SHP77 treated with DMSO at 0.1 percent for 48 hours (cell line): ENCODE measurements around the gene AKAP17A.
"Not testable (repeated sequence)": the region's sequence is repeated elsewhere in the genome, so short reads cannot be mapped to it uniquely, and the experiment has no call there.

ENCODE experiments used
- DNase-seq: peaks from one replicate; lab custom pipeline; 2025; lab: John Stamatoyannopoulos, UW

AKAP17A gene

GRCh38 chrX:1591102-1591862, at the start of gene AKAP17A:
AKAP17A (plus strand) TSS chrX:1591604; CDS start chrX:1593463, 1,859 bp downstream.
- DNase-seq, result peak; percentile 21

- DNase-seq, result no peak
Measured at GRCh38 chrX:1542994-1543725, 48.2 kb upstream of the AKAP17A start.

GRCh38 chrX:1545776-1546408, 45.5 kb upstream of the AKAP17A start:
- no peak for DNase-seq

GRCh38 chrX:1546691-1547251, 44.6 kb upstream of the AKAP17A start:
- DNase-seq, result no peak

- DNase-seq, result no peak
Measured at GRCh38 chrX:1551959-1552546, 39.4 kb upstream of the AKAP17A start.

- DNase-seq, result no peak
Measured at GRCh38 chrX:1554469-1555210, 36.8 kb upstream of the AKAP17A start.

GRCh38 chrX:1555370-1555769, 36.0 kb upstream of the AKAP17A start:
- DNase-seq, result no peak

GRCh38 chrX:1557442-1557841, 34.0 kb upstream of the AKAP17A start:
- not testable (repeated sequence) for DNase-seq

- no peak for DNase-seq
Measured at GRCh38 chrX:1558761-1559468, 32.5 kb upstream of the AKAP17A start.

- no peak for DNase-seq
Measured at GRCh38 chrX:1561164-1561563, 30.2 kb upstream of the AKAP17A start.

GRCh38 chrX:1564077-1564476, 27.3 kb upstream of the AKAP17A start:
- DNase-seq, result not testable (repeated sequence)

GRCh38 chrX:1564750-1565683, 26.4 kb upstream of the AKAP17A start:
- DNase-seq, result no peak

- not testable (repeated sequence) for DNase-seq
Measured at GRCh38 chrX:1574181-1574580, 17.2 kb upstream of the AKAP17A start.

- DNase-seq, result no peak
Measured at GRCh38 chrX:1576201-1576992, 15.0 kb upstream of the AKAP17A start.

GRCh38 chrX:1577845-1578244, 13.6 kb upstream of the AKAP17A start:
- no peak for DNase-seq

GRCh38 chrX:1578511-1579173, 12.8 kb upstream of the AKAP17A start:
- DNase-seq, result no peak

GRCh38 chrX:1581132-1581531, 10.3 kb upstream of the AKAP17A start:
- DNase-seq, result peak; percentile 3
